ENCODE results near the gene XYLB.

Gene XYLB

DNA sequence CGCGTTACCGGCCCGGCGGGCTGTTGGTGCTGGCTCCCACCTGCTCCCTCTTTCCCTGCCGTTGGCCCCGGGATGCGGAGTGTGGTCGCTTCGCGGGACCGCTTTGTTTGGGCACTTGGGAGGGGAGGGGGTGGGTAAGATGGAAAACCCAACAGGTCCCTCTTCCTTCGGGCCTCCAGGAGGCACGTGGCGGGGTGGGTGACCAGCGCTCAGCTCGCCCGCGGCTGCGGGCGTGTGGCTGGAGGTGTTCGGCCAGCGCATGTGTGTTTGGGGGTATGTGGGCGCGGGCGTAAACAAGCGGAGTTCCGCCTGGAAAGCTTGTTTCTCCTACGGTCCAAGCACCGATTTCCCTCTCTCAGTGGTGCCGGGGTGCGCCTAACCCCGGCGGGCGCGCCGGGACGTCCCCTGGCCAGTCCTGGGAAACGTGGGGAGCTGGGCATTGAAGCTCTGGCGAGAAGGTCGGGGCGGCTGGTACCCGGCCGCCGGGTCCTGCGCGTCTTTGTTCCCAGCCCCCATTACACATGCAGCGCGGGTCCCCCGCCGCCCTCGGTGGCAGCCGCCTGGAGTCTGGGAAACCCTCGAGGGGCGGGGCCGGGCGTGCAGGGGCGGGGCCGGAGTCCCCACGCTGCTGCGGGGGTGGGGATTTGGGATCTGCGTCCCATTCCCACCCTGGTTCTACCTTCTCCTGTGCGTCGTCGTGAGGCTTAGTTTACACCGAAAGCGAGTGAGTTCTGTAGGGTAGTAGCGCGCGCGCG lies 108.5 kb downstream of the XYLB start:
- DNase-seq (ENCODE audit: low read depth), result peak; percentile 63

DNA sequence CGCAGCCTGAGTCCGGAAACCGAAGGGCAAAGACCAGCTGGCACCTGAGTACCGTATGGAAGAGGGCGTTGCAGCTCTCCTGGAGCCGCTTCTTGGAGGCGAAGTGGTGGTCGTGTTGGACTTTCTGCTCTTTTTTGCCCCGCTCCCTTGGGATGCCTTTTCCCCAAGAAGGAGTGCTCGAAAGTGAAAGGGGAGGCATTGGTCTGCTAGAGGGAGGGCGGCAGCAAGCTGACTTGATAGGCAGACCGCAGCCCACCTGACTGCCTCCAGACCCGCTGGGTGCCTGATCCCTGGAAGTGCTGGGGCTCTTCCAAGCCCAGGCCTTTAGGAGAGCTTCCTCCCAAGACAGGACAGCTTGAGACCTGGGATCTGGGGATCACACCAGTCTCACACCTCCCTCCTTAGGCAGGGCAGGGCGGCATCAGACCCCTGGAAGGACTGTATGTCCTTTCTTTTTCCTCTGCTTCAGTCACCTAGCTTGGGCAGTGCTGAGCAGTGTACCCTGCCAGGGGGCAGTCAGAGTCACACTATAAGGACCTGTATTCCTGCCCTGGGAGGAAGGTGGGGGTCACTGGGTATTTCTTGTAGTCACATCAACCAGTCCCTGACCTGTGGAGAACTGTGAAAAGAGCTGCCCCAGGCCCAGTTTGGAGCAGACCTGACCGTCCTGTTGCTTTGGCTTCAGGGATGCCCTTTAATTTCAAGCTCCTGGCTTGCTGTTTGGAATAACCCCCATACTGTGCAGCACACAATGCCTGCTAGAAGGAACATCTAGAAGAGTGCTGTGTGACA lies 109.2 kb downstream of the XYLB start:
- no peak for DNase-seq (ENCODE audit: low read depth)

DNA sequence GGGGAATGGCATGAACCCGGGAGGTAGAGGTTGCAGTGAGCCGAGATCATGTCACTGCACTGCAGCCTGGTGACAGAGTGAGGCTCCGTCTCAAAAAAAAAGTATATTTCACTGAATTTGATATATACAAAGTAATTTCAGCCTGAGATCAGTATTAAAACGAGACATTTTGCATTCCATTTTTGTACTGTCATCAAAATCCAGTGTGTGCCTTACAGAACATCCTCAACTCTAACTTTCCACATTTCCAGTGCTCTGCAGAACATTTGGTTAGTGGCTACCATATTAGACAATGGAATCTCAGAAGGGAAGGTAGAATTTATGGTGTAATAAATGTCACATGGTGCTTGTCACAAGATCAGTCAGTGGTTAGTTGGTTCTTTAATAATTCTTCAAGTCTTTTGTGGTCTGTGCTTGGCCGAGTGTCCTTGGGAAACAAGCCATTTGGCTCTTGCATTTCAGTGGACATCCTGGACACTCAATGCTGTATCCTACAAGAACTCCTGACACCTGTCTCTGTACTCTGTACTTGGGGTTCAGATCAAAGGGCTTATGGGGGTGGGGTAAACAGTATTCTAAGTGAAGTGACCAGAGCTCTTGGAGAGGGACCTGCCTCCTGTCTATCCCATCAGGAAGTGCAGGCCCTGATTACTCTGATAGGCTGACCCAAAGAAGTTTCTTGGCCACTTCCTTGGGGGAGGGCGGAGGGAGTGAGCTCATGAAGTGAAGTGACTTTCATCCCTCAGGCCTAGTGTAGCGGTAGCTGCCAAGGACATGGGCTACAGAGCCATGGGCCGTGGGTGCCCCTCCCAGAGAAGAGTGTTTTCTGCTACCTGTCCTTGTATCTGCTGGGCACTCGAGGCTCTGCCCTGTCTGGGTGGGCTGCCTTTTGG lies 110.8 kb downstream of the XYLB start:
- DNase-seq (ENCODE audit: low read depth), result no peak

GRCh38 chr3:38458796-38459498 lies 112.4 kb downstream of the XYLB start:
- DNase-seq (ENCODE audit: low read depth), result no peak

DNA sequence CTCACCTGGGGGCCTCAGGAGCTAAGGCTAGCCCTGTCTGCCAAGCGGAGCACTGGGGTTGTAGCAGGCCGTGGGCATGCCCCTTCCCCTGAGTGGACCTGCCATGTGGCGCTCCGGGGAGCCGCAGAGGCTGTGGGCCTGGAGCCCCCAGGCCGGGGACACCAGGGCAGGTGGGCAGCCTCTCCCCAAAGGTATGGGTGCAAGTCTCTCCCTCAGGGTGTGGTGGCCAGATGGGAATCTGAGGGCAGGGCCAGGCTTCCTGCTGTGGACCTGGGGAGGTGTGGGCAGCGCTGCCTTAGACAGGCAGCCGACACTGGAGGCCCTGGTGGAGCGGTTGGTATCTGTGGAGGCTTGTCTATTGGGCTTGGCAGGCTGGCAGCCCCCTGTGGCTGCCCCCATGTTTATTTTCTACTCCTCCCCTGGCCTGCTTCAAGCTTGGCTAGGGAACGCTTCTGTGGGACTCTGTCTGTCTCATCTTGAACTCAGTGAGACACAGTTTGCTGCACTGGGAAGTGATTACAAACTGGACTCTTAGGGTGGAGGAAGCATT lies 113.0 kb downstream of the XYLB start:
- DNase-seq (ENCODE audit: low read depth), result no peak

DNA sequence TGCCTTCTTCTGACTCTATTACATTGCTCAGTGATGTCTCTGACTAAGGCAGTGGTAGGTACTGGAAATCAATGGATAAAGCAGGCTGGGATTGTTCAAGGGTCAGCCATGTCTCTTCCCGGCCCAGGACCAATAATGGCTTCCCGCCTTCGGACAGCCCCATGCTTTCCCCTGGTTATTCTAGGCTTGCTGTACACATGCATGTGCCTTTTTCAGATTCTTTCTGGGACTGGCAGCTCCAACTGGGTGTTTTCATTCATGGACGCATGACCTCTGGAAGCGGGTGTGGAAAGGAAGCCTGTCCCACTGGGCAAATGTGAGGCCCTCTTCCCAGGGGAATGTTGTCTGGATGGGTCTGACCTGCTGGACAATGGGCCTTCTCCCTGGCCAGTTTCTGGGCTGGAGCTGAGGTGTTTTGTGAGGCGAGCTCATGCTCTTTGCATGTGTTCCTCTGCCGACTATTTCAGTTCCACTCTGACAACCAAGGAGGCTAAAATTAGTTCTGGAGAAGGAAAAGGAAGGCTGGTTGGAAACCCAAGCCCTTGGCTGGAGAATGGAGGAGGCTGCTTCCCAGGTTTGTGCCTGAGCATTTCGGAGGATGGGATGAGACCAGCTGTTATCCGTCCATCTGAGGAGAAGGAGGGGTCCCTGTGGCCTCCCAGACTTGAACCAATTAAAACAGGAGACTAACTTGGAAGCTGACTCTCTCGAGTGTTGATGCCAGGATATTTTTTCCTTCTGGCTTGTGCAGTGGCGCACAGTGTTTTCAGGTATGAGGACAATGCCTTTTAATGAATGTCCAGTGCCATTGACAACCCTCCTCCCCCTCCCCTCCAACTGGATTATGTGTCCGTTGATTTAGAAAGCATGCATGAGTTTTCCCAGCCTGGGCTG lies 114.0 kb downstream of the XYLB start:
- DNase-seq (ENCODE audit: low read depth), result no peak

Measured in ELR (cell line).